Measurements from ENCODE around the gene CRELD1. TPM values are rescaled to one million over a fixed set of nuclear protein-coding genes. Genes with fewer than 3 reads are reported as not detected.

The CRELD1 gene
- total RNA-seq, 1 donor from 2014 or later: 25.3 TPM

DNA sequence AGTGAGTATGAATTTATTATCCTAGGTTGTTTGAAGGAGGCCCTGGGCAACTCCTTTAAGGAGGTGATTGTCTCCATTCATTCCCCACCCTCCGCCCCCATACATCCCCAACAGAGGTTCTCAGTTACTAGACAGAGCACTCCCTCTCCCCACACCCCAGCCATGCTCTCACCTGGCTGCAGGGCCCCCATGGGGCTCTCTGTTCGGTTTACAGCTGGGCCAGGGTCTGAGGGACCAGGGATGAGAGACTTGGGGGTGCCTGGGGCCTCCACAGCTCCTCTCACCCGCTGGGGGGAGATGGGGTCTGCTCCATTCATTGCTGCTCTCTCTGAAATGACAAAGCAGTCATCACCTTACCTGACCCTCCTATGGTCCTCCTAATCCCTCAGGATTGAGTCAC, 15.0 kb downstream of the CRELD1 start:
- Mint-ChIP-seq H3K27ac (ENCODE audit: unreplicated experiment) (no peak overlapping the region), H3K36me3 (ENCODE audit: unreplicated experiment) (no peaks in the 10 kb centered on the region), H3K4me1 (ENCODE audit: unreplicated experiment) (peaks cover 22% of the 10 kb centered on the region), H3K9me3 (ENCODE audit: unreplicated experiment) (no peaks in the 10 kb centered on the region), H3K27me3 (ENCODE audit: unreplicated experiment) (no peaks in the 10 kb centered on the region), H3K4me3 (ENCODE audit: unreplicated experiment) (no peak overlapping the region)
- DNase-seq (ENCODE audit: extremely low spot score, unreplicated experiment): no peak
- TF ChIP-seq, protein P1, sequence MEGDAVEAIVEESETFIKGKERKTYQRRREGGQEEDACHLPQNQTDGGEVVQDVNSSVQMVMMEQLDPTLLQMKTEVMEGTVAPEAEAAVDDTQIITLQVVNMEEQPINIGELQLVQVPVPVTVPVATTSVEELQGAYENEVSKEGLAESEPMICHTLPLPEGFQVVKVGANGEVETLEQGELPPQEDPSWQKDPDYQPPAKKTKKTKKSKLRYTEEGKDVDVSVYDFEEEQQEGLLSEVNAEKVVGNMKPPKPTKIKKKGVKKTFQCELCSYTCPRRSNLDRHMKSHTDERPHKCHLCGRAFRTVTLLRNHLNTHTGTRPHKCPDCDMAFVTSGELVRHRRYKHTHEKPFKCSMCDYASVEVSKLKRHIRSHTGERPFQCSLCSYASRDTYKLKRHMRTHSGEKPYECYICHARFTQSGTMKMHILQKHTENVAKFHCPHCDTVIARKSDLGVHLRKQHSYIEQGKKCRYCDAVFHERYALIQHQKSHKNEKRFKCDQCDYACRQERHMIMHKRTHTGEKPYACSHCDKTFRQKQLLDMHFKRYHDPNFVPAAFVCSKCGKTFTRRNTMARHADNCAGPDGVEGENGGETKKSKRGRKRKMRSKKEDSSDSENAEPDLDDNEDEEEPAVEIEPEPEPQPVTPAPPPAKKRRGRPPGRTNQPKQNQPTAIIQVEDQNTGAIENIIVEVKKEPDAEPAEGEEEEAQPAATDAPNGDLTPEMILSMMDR (IDR thresholded peaks at IDR 0.05): no peak

DNA sequence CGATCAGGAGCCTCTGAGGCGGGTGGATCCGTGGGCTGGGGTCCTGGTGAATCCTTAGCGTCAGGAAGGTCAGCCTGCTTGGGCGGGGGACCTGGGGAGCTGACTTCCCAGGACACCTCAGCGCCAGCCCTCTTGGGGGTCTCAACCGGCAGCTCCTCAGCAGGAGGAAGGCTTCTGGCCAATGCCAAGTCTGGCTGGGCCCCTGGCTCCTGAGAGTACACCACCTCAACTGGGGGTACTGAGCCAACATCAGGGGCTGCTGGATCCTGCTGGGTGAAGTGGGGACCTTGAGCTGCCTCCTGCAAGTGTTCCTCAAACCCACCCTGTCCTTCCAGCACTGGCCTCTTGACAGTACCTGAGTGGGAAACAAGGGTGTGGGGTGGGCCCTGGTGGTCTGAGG, 15.5 kb downstream of the CRELD1 start:
- no peak overlapping the region for H3K27ac Mint-ChIP-seq (ENCODE audit: unreplicated experiment)
- TF ChIP-seq, protein P1 (IDR thresholded peaks at IDR 0.05): no peak
- H3K27me3 Mint-ChIP-seq (ENCODE audit: unreplicated experiment): no peaks in the 10 kb centered on the region
- no peak for DNase-seq (ENCODE audit: extremely low spot score, unreplicated experiment)
- H3K4me3 Mint-ChIP-seq (ENCODE audit: unreplicated experiment): no peak overlapping the region
- no peaks in the 10 kb centered on the region for H3K36me3 Mint-ChIP-seq (ENCODE audit: unreplicated experiment)
- H3K9me3 Mint-ChIP-seq (ENCODE audit: unreplicated experiment): no peaks in the 10 kb centered on the region
- peaks cover 22% of the 10 kb centered on the region for H3K4me1 Mint-ChIP-seq (ENCODE audit: unreplicated experiment)

DNA sequence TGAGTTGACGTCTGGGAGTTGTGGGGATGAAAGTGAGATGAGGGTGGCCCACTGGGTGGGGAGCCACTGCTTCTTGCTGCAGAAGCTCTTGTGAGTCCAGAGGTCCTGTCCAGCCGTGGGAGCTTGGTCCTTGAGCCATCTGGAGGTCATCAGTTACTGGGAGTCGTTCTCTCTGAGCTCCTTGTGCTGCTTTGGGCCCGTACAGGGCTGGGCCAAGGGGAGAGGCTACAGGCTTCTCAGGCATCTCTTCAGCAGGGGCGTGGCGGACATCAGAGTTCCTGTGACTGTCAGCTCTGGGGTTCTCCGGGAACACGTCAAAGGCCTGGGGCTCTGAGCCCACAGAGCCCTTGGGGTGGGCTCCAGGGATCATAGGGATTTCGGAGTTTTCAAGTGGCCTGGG, 16.0 kb downstream of the CRELD1 start:
- DNase-seq (ENCODE audit: extremely low spot score, unreplicated experiment): no peak
- TF ChIP-seq, protein P1 (IDR thresholded peaks at IDR 0.05): no peak
- H3K4me3 Mint-ChIP-seq (ENCODE audit: unreplicated experiment): no peak overlapping the region
- H3K9me3 Mint-ChIP-seq (ENCODE audit: unreplicated experiment): no peaks in the 10 kb centered on the region
- no peak overlapping the region for H3K27ac Mint-ChIP-seq (ENCODE audit: unreplicated experiment)
- peaks cover 22% of the 10 kb centered on the region for H3K4me1 Mint-ChIP-seq (ENCODE audit: unreplicated experiment)
- no peaks in the 10 kb centered on the region for H3K36me3 Mint-ChIP-seq (ENCODE audit: unreplicated experiment)
- H3K27me3 Mint-ChIP-seq (ENCODE audit: unreplicated experiment): no peaks in the 10 kb centered on the region

DNA sequence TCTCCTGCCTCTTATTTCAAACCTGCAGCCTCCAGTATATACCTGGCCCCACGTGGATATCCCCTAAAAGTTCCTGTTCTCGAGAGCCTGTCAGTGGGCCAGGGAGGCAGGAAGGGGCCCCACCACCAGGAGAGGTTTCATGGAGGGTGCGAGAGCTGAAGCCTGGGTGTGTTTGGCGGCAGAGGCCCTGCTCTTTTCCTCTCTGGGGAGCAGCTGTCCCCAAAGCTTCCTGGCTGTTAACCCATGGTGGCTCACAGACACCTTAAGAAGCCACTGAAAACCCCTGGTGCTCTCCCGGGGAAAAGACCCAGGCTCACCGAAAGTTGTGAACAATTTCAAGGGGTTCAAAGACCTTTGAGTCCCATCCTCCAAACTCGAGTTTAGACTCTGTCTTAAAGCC, 17.5 kb downstream of the CRELD1 start:
- TF ChIP-seq, protein P1 (IDR thresholded peaks at IDR 0.05): no peak
- Mint-ChIP-seq H3K4me1 (ENCODE audit: unreplicated experiment) (peaks cover 23% of the 10 kb centered on the region), H3K4me3 (ENCODE audit: unreplicated experiment) (peak overlapping the region; percentile 76), H3K27ac (ENCODE audit: unreplicated experiment) (no peak overlapping the region), H3K9me3 (ENCODE audit: unreplicated experiment) (no peaks in the 10 kb centered on the region), H3K36me3 (ENCODE audit: unreplicated experiment) (no peaks in the 10 kb centered on the region), H3K27me3 (ENCODE audit: unreplicated experiment) (no peaks in the 10 kb centered on the region)
- no peak for DNase-seq (ENCODE audit: extremely low spot score, unreplicated experiment)

DNA sequence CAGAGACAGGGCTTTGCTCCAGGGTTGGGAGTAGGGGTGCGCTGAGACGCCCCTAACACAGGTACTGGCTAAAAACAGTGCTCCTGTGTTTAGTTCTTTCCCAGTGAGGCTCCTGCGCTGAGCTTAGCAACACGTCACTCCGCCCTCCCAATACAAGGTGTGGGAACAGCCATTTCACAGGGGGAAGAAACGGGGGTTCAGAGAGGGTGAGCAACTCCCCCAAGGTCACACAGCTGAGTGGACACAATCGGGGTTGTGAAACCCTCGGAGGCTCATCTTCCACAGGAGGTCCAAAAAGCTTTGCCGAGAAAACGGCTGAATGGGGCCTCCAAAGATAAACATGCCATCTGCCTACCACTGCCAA, 17.9 kb downstream of the CRELD1 start:
- Mint-ChIP-seq H3K27me3 (ENCODE audit: unreplicated experiment) (no peaks in the 10 kb centered on the region), H3K36me3 (ENCODE audit: unreplicated experiment) (no peaks in the 10 kb centered on the region), H3K4me1 (ENCODE audit: unreplicated experiment) (peaks cover 22% of the 10 kb centered on the region), H3K4me3 (ENCODE audit: unreplicated experiment) (peak overlapping the region; percentile 76), H3K9me3 (ENCODE audit: unreplicated experiment) (no peaks in the 10 kb centered on the region), H3K27ac (ENCODE audit: unreplicated experiment) (no peak overlapping the region)
- TF ChIP-seq, protein P1 (IDR thresholded peaks at IDR 0.05): no peak
- DNase-seq (ENCODE audit: extremely low spot score, unreplicated experiment): no peak

Measured in osteocyte (in vitro differentiated cells).